Peyer's patch (tissue), 4 donors: ENCODE data around the gene NRXN3. TPM values are rescaled to one million over a fixed set of nuclear protein-coding genes. Genes with fewer than 3 reads are reported as not detected.

ENCODE experiments used
- DNase-seq, 3 donors: peaks; one replicate each; pipeline ENCODE4 v3.0.0-alpha.2; 2017 to 2019
- H3K27ac ChIP-seq, 4 donors: fragments of 200-600 bp; sonication (generic); one replicate each; pipeline ENCODE4 v1.5.1; 2016 to 2019
- H3K27me3 ChIP-seq, 2 donors: fragments of 200-600 bp; sonication (generic); one replicate each; pipeline ENCODE4 v1.5.1; 2019
- H3K36me3 ChIP-seq, 3 donors: fragments of 200-600 bp; sonication (generic); one replicate each; pipeline ENCODE4 v1.5.1; 2016 to 2019
- H3K4me1 ChIP-seq, 4 donors: fragments of 200-600 bp; sonication (generic); one replicate each; pipeline ENCODE4 v1.5.1; 2016 to 2019
- H3K4me3 ChIP-seq, 4 donors: fragments of 200-600 bp; sonication (generic); 1 replicate in 3 of 4; 2 replicates in 1 of 4; pipeline ENCODE4 v1.5.1; 2016 to 2019; ENCODE audit warnings: mild to moderate bottlenecking in 1 of 4
- H3K9me3 ChIP-seq, 4 donors: fragments of 200-600 bp; sonication (generic); one replicate each; pipeline ENCODE4 v1.5.1; 2016 to 2019; ENCODE audit warnings: mild to moderate bottlenecking in 1 of 4
- CTCF ChIP-seq, 6 experiments: fragments of 450-650 bp in 4 of 6; fragments of 200-600 bp in 2 of 6; sonication (generic) in 1 of 6; IDR thresholded peaks; one replicate each; pipeline ENCODE4 v1.5.1; 2017 to 2019; ENCODE audit warnings: antibody characterized with exemption in 6 of 6, mild to moderate bottlenecking in 3 of 6, moderate library complexity in 1 of 6
- POLR2A ChIP-seq, 2 donors: fragments of 450-650 bp; IDR thresholded peaks; one replicate each; pipeline ENCODE4 v1.5.1; 2017; ENCODE audit warnings: antibody characterized with exemption in 2 of 2, mild to moderate bottlenecking in 2 of 2, moderate library complexity in 2 of 2
- total RNA-seq, 4 donors: library from RNA; depleted of rRNA; stranded (reverse); fragments of >200 nt; gene quantifications; one replicate each; pipeline ENCODE4 v1.1.0, GENCODE V29; 2016

NRXN3 gene
- total RNA-seq, 4 donors from 2014 or later: 1.6 to 10.2 (median 4.4) TPM

GRCh38 chr14:79342942-79343341 lies 1172.8 kb downstream of the NRXN3 start:
- Histone ChIP-seq H3K4me3 (no peak overlapping the region), H3K27me3 (no peaks in the 10 kb centered on the region), H3K4me1 (no peaks in the 10 kb centered on the region), H3K36me3 (no peaks in the 10 kb centered on the region), H3K9me3 (no peaks in the 10 kb centered on the region), H3K27ac (no peak overlapping the region)
- no peak for DNase-seq
- TF ChIP-seq CTCF (IDR thresholded peaks at IDR 0.05) (no peak), POLR2A (IDR thresholded peaks at IDR 0.05) (no peak)

- Histone ChIP-seq H3K4me1 (no peaks in the 10 kb centered on the region), H3K27me3 (no peaks in the 10 kb centered on the region), H3K36me3 (no peaks in the 10 kb centered on the region), H3K4me3 (no peak overlapping the region), H3K9me3 (no peaks in the 10 kb centered on the region), H3K27ac (no peak overlapping the region)
- TF ChIP-seq CTCF (IDR thresholded peaks at IDR 0.05): no peak
- no peak for TF ChIP-seq POLR2A (IDR thresholded peaks at IDR 0.05)
- DNase-seq: no peak
These were observed 1180.8 kb downstream of the NRXN3 start for GRCh38 chr14:79351011-79351410.

- DNase-seq: no peak
- no peaks in the 10 kb centered on the region for H3K27me3 ChIP-seq
- no peaks in the 10 kb centered on the region for H3K4me1 ChIP-seq
- H3K9me3 ChIP-seq: no peaks in the 10 kb centered on the region
- no peaks in the 10 kb centered on the region for H3K36me3 ChIP-seq
- H3K27ac ChIP-seq: no peak overlapping the region
- TF ChIP-seq CTCF (IDR thresholded peaks at IDR 0.05): no peak
- no peak for TF ChIP-seq POLR2A (IDR thresholded peaks at IDR 0.05)
- H3K4me3 ChIP-seq: no peak overlapping the region
These were observed 1182.0 kb downstream of the NRXN3 start for GRCh38 chr14:79352076-79352630.

- no peaks in the 10 kb centered on the region for H3K4me1 ChIP-seq
- H3K27me3 ChIP-seq: no peaks in the 10 kb centered on the region
- no peak overlapping the region for H3K4me3 ChIP-seq
- no peak for DNase-seq
- no peak overlapping the region for H3K27ac ChIP-seq
- no peaks in the 10 kb centered on the region for H3K9me3 ChIP-seq
- H3K36me3 ChIP-seq: no peaks in the 10 kb centered on the region
- no peak for TF ChIP-seq POLR2A (IDR thresholded peaks at IDR 0.05)
- no peak for TF ChIP-seq CTCF (IDR thresholded peaks at IDR 0.05)
These were observed 1184.2 kb downstream of the NRXN3 start for GRCh38 chr14:79354336-79354735.

- TF ChIP-seq POLR2A (IDR thresholded peaks at IDR 0.05): no peak
- TF ChIP-seq CTCF (IDR thresholded peaks at IDR 0.05): no peak
- Histone ChIP-seq H3K27ac (no peak overlapping the region), H3K9me3 (no peaks in the 10 kb centered on the region), H3K4me3 (no peak overlapping the region), H3K27me3 (no peaks in the 10 kb centered on the region), H3K4me1 (no peaks in the 10 kb centered on the region), H3K36me3 (no peaks in the 10 kb centered on the region)
- DNase-seq: no peak
These were observed 1185.9 kb downstream of the NRXN3 start for GRCh38 chr14:79356040-79356439.

- H3K27me3 ChIP-seq: no peaks in the 10 kb centered on the region
- H3K4me3 ChIP-seq: no peak overlapping the region
- TF ChIP-seq POLR2A (IDR thresholded peaks at IDR 0.05) (no peak), CTCF (IDR thresholded peaks at IDR 0.05) (no peak)
- H3K4me1 ChIP-seq: no peaks in the 10 kb centered on the region
- H3K9me3 ChIP-seq: no peaks in the 10 kb centered on the region
- no peak overlapping the region for H3K27ac ChIP-seq
- no peak for DNase-seq
- no peaks in the 10 kb centered on the region for H3K36me3 ChIP-seq
These were observed 1187.1 kb downstream of the NRXN3 start for GRCh38 chr14:79357307-79357706.
